Left ventricle myocardium inferior (tissue), 1 donor: ENCODE measurements around the gene SLC4A9. TPM values are rescaled to one million over a fixed set of nuclear protein-coding genes. Genes with fewer than 3 reads are reported as not detected.
A peak's percentile ranks its signal among the peaks of the same experiment; 100 is the strongest.

Source experiments
- DNase-seq: peaks from one replicate; pipeline ENCODE4 v3.0.0-alpha.2; 2020
- H3K27ac ChIP-seq: fragments of 200-600 bp; replicated peaks from 2 replicates; pipeline ENCODE4 v1.8.0; 2021
- H3K27me3 ChIP-seq: fragments of 200-600 bp; 2 replicates; pipeline ENCODE4 v1.8.0; 2021; ENCODE audit warnings: low read depth
- H3K36me3 ChIP-seq: fragments of 200-600 bp; 2 replicates; pipeline ENCODE4 v1.8.0; 2021
- H3K4me1 ChIP-seq: fragments of 200-600 bp; 2 replicates; pipeline ENCODE4 v1.8.0; 2021
- H3K4me3 ChIP-seq: fragments of 200-600 bp; 2 replicates; pipeline ENCODE4 v1.8.0; 2021; ENCODE audit warnings: mild to moderate bottlenecking, moderate library complexity
- H3K9me3 ChIP-seq: fragments of 200-600 bp; replicated peaks from 2 replicates; pipeline ENCODE4 v1.8.0; 2021
- CTCF ChIP-seq: fragments of 200-600 bp; IDR thresholded peaks from 2 replicates; pipeline ENCODE4 v1.8.0; 2021; ENCODE audit warnings: antibody characterized with exemption, mild to moderate bottlenecking, borderline replicate concordance
- intact Hi-C: fragments of 100-400 bp; cut with micrococcal nuclease; formaldehyde crosslinking; loops from one replicate; pipeline ENCODE4 v1.11.0; 2022
- total RNA-seq: library from RNA; stranded (reverse); fragmentation: NEBNext Ultra II Directional; extraction: Animal tissue kit (Norgen Biotek cat#: 25700); gene quantifications from one replicate; pipeline ENCODE4 v1.2.1, GENCODE V29; 2021
- donor health status: DM: no; HTN: yes; CAD: no; lungs with severe emphysema.

The SLC4A9 gene
- total RNA-seq, 1 donor from 2014 or later, result 0.44 TPM

- Histone ChIP-seq H3K4me1 (peaks cover 9% of the 10 kb centered on the region), H3K9me3 (no peaks in the 10 kb centered on the region), H3K27me3 (no peaks in the 10 kb centered on the region), H3K4me3 (peak overlapping the region; percentile 54), H3K27ac (no peak overlapping the region), H3K36me3 (no peaks in the 10 kb centered on the region)
- peak; percentile 72 for DNase-seq
- TF ChIP-seq CTCF, result peak; percentile 96
- intact Hi-C loops, result no loop called here
Measured at GRCh38 chr5:140362875-140363630, 3.1 kb downstream of the SLC4A9 start.

GRCh38 chr5:140363631-140364471 is 3.9 kb downstream of the SLC4A9 start:
- Histone ChIP-seq H3K4me1 (peaks cover 8% of the 10 kb centered on the region), H3K4me3 (peak overlapping the region; percentile 54), H3K27ac (no peak overlapping the region), H3K9me3 (no peaks in the 10 kb centered on the region), H3K27me3 (no peaks in the 10 kb centered on the region), H3K36me3 (no peaks in the 10 kb centered on the region)
- no peak for DNase-seq
- intact Hi-C loops, result no loop called here
- TF ChIP-seq CTCF, result no peak

GRCh38 chr5:140364472-140364765 is 4.4 kb downstream of the SLC4A9 start:
- no peak for DNase-seq
- Histone ChIP-seq H3K27me3 (no peaks in the 10 kb centered on the region), H3K9me3 (no peaks in the 10 kb centered on the region), H3K27ac (no peak overlapping the region), H3K4me1 (peaks cover 8% of the 10 kb centered on the region), H3K4me3 (no peak overlapping the region), H3K36me3 (no peaks in the 10 kb centered on the region)
- intact Hi-C loops, result no loop called here
- TF ChIP-seq CTCF, result no peak

- intact Hi-C loops, result no loop called here
- Histone ChIP-seq H3K36me3 (no peaks in the 10 kb centered on the region), H3K27me3 (no peaks in the 10 kb centered on the region), H3K4me1 (peaks cover 8% of the 10 kb centered on the region), H3K4me3 (no peak overlapping the region), H3K27ac (no peak overlapping the region), H3K9me3 (no peaks in the 10 kb centered on the region)
- DNase-seq, result no peak
- no peak for TF ChIP-seq CTCF
Measured at GRCh38 chr5:140365282-140365681, 5.3 kb downstream of the SLC4A9 start.

- intact Hi-C loops, result no loop called here
- no peak for TF ChIP-seq CTCF
- DNase-seq, result no peak
- no peaks in the 10 kb centered on the region for H3K9me3 ChIP-seq
- no peak overlapping the region for H3K27ac ChIP-seq
- H3K27me3 ChIP-seq, result no peaks in the 10 kb centered on the region
- no peak overlapping the region for H3K4me3 ChIP-seq
- peaks cover 8% of the 10 kb centered on the region for H3K4me1 ChIP-seq
- H3K36me3 ChIP-seq, result no peaks in the 10 kb centered on the region
Measured at GRCh38 chr5:140365941-140366340, 5.9 kb downstream of the SLC4A9 start.
